OCI-LY1 (cell line): ENCODE results near the gene MICALL2.

ENCODE experiments used
- H2AFZ ChIP-seq: fragments of 200-600 bp; sonication (generic), shearing (Covaris generic); 2 replicates; pipeline ENCODE4 v1.6.0; 2014; ENCODE audit warnings: antibody characterized with exemption, mild to moderate bottlenecking, low read length
- H3F3A ChIP-seq: fragments of 200-600 bp; sonication (generic), shearing (Covaris generic); 2 replicates; pipeline ENCODE4 v1.6.0; 2014; ENCODE audit warnings: mild to moderate bottlenecking, antibody characterized with exemption, low read length, moderate library complexity; ENCODE audit not compliant: insufficient read depth
- H3K27ac ChIP-seq: fragments of 200-600 bp; sonication (generic); 2 replicates; pipeline ENCODE4 v1.5.1; 2014; ENCODE audit warnings: low read length, mixed run types, mild to moderate bottlenecking, low read depth; ENCODE audit not compliant: poor library complexity, severe bottlenecking
- H3K27me3 ChIP-seq: fragments of 200-600 bp; sonication (generic); 2 replicates; pipeline ENCODE4 v1.6.0; 2014; ENCODE audit warnings: antibody characterized with exemption, mild to moderate bottlenecking, low read length, moderate library complexity; ENCODE audit not compliant: insufficient read depth
- H3K36me3 ChIP-seq: fragments of 200-600 bp; sonication (generic); 2 replicates; pipeline ENCODE4 v1.6.1; 2014; ENCODE audit warnings: mild to moderate bottlenecking, antibody characterized with exemption, low read length, moderate library complexity, mixed read lengths; ENCODE audit not compliant: insufficient read depth
- H3K4me1 ChIP-seq: fragments of 200-600 bp; sonication (generic); 2 replicates; pipeline ENCODE4 v1.5.1; 2014; ENCODE audit warnings: mild to moderate bottlenecking, low read length, moderate library complexity; ENCODE audit not compliant: insufficient read depth, severe bottlenecking
- H3K4me2 ChIP-seq: fragments of 200-600 bp; sonication (generic), shearing (Covaris generic); 2 replicates; pipeline ENCODE4 v1.6.1; 2014; ENCODE audit warnings: low read length
- H3K4me3 ChIP-seq: fragments of 200-600 bp; sonication (generic); 2 replicates; pipeline ENCODE4 v1.5.1; 2014; ENCODE audit warnings: low read length, low read depth, mild to moderate bottlenecking, mixed read lengths; ENCODE audit not compliant: poor library complexity, severe bottlenecking
- H3K79me2 ChIP-seq: fragments of 200-600 bp; shearing (Covaris generic); 2 replicates; pipeline ENCODE4 v1.6.1; 2016; ENCODE audit warnings: mixed run types, low read length, mixed read lengths; ENCODE audit not compliant: insufficient read depth
- H3K9ac ChIP-seq: fragments of 200-600 bp; sonication (generic), shearing (Covaris generic); 2 replicates; pipeline ENCODE4 v1.6.1; 2014; ENCODE audit warnings: mild to moderate bottlenecking, low read length, mixed read lengths
- H3K9me2 ChIP-seq: fragments of 200-600 bp; sonication (generic), shearing (Covaris generic); 2 replicates; pipeline ENCODE4 v1.6.1; 2014; ENCODE audit warnings: low read depth, mild to moderate bottlenecking, low read length, mixed read lengths
- H3K9me3 ChIP-seq: fragments of 200-600 bp; shearing (Covaris generic); 2 replicates; pipeline ENCODE4 v1.6.1; 2014; ENCODE audit warnings: low read length, mixed read lengths
- H4K20me1 ChIP-seq: fragments of 200-600 bp; sonication (generic), shearing (Covaris generic); 2 replicates; pipeline ENCODE4 v1.6.0; 2016; ENCODE audit warnings: mild to moderate bottlenecking, low read length; ENCODE audit not compliant: insufficient read depth
- CTCF ChIP-seq: fragments of 200-600 bp; sonication (generic), shearing (Covaris generic); IDR thresholded peaks from 2 replicates; pipeline ENCODE4 v1.5.1; 2017; ENCODE audit warnings: mild to moderate bottlenecking, antibody characterized with exemption, low read length, moderate library complexity, mixed read lengths
- EZH2 ChIP-seq: fragments of 200-600 bp; sonication (generic), shearing (Covaris generic); IDR thresholded peaks from 2 replicates; pipeline ENCODE4 v1.8.0; 2017; ENCODE audit warnings: borderline replicate concordance, mixed run types, mild to moderate bottlenecking, antibody characterized with exemption, low read length, moderate library complexity, mixed read lengths

Gene MICALL2

GRCh38 chr7:1498370-1499305 lies 39.4 kb upstream of the MICALL2 start:
- TF ChIP-seq CTCF (no peak), EZH2 (no peak)
- no peaks in the 10 kb centered on the region for H4K20me1 ChIP-seq
- no peaks in the 10 kb centered on the region for H3K9me2 ChIP-seq
- no peaks in the 10 kb centered on the region for H3F3A ChIP-seq
- H2AFZ ChIP-seq, result no peak overlapping the region
- peaks cover 77% of the 10 kb centered on the region for H3K36me3 ChIP-seq
- no peak overlapping the region for H3K4me3 ChIP-seq
- peaks cover 17% of the 10 kb centered on the region for H3K4me1 ChIP-seq
- H3K9ac ChIP-seq, result no peak overlapping the region
- H3K4me2 ChIP-seq, result no peak overlapping the region
- H3K79me2 ChIP-seq, result 0 out of 2 replicates have a peak, but pooled peaks cover 6% of the 10 kb centered on the region
- H3K27ac ChIP-seq, result no peak overlapping the region
- H3K27me3 ChIP-seq, result no peaks in the 10 kb centered on the region
- no peaks in the 10 kb centered on the region for H3K9me3 ChIP-seq

- Histone ChIP-seq H3K79me2 (no peaks in the 10 kb centered on the region), H3K27ac (no peak overlapping the region), H2AFZ (no peak overlapping the region), H3K4me1 (peaks cover 6% of the 10 kb centered on the region), H3K4me2 (no peak overlapping the region), H4K20me1 (no peaks in the 10 kb centered on the region), H3K36me3 (peaks cover 86% of the 10 kb centered on the region), H3K9me2 (no peaks in the 10 kb centered on the region), H3K9me3 (no peaks in the 10 kb centered on the region), H3K9ac (no peak overlapping the region), H3K4me3 (no peak overlapping the region), H3K27me3 (no peaks in the 10 kb centered on the region), H3F3A (no peaks in the 10 kb centered on the region)
- TF ChIP-seq CTCF (no peak), EZH2 (no peak)
These were observed 38.1 kb upstream of the MICALL2 start for GRCh38 chr7:1497293-1497927.

- Histone ChIP-seq H3F3A (no peaks in the 10 kb centered on the region), H4K20me1 (no peaks in the 10 kb centered on the region), H2AFZ (no peak overlapping the region), H3K4me1 (no peaks in the 10 kb centered on the region), H3K4me2 (no peak overlapping the region), H3K9me3 (no peaks in the 10 kb centered on the region), H3K9me2 (no peaks in the 10 kb centered on the region), H3K27me3 (no peaks in the 10 kb centered on the region), H3K79me2 (no peaks in the 10 kb centered on the region), H3K36me3 (peaks cover 86% of the 10 kb centered on the region), H3K4me3 (no peak overlapping the region), H3K9ac (no peak overlapping the region), H3K27ac (no peak overlapping the region)
- TF ChIP-seq CTCF (no peak), EZH2 (no peak)
These were observed 37.4 kb upstream of the MICALL2 start for GRCh38 chr7:1496531-1497292.
